IMR-90 (cell line): ENCODE results near the gene PVALEF. TPM values are rescaled to one million over a fixed set of nuclear protein-coding genes. Genes with fewer than 3 reads are reported as not detected.

ENCODE experiments used
- ATAC-seq: fragments of 200-7000 bp; cut with Tn5 transposase; 2 replicates; pipeline ENCODE4 v1.9.1; 2020; ENCODE audit warnings: low read depth, mild to moderate bottlenecking, moderate library complexity
- BruUV-seq: library from RNA; stranded (reverse); fragments of 400-500 nt; replicated peaks from 2 replicates; lab custom pipeline; 2021; lab: Mats Ljungman, UMichigan
- CTCF ChIA-PET: fragments of 300-600 bp; formaldehyde crosslinking; extraction: SDS; loops from one replicate; lab custom pipeline; 2021; ENCODE audit warnings: antibody characterized with exemption; lab: Yijun Ruan, JAX
- POLR2A ChIA-PET: fragments of 300-600 bp; sonication (Branson Sonifier 250); formaldehyde crosslinking; loops from one replicate; lab custom pipeline; 2022; ENCODE audit warnings: antibody characterized with exemption; ENCODE audit not compliant: unreplicated experiment; lab: Charles Lee
- DNase-seq: peaks from one replicate; pipeline ENCODE4 v3.0.0; 2013
- H2AFZ ChIP-seq: replicated peaks from 2 replicates; pipeline ENCODE3; 2013; ENCODE audit warnings: low read length, mild to moderate bottlenecking; ENCODE audit not compliant: poor library complexity
- H2AK5ac ChIP-seq: 2 replicates; pipeline ENCODE4 v1.6.1; 2013; ENCODE audit warnings: low read depth, low read length, inconsistent platforms
- H2AK9ac ChIP-seq: replicated peaks from 2 replicates; pipeline ENCODE3; 2013; ENCODE audit warnings: mild to moderate bottlenecking, low read depth, low read length, moderate library complexity; ENCODE audit not compliant: poor library complexity
- H2BK120ac ChIP-seq: 2 replicates; pipeline ENCODE4 v1.6.1; 2013; ENCODE audit warnings: low read depth, low read length, inconsistent platforms
- H2BK15ac ChIP-seq: 3 replicates; pipeline ENCODE4 v1.6.1; 2013; ENCODE audit warnings: low read depth, low read length, inconsistent platforms
- H2BK20ac ChIP-seq: 2 replicates; pipeline ENCODE4 v1.6.1; 2013; ENCODE audit warnings: low read depth, mild to moderate bottlenecking, inconsistent platforms, low read length, moderate library complexity
- H2BK5ac ChIP-seq: 2 replicates; pipeline ENCODE4 v1.6.1; 2013; ENCODE audit warnings: mild to moderate bottlenecking, low read depth, low read length, inconsistent platforms; ENCODE audit not compliant: poor library complexity, severe bottlenecking
- H3K14ac ChIP-seq: replicated peaks from 2 replicates; pipeline ENCODE4 v1.6.1; 2013; ENCODE audit warnings: low read depth, low read length, inconsistent platforms
- H3K18ac ChIP-seq: 2 replicates; pipeline ENCODE4 v1.6.1; 2013; ENCODE audit warnings: low read depth, low read length, control low read depth
- H3K23ac ChIP-seq: 2 replicates; pipeline ENCODE4 v1.6.1; 2013; ENCODE audit warnings: low read depth, low read length, inconsistent platforms
- H3K27ac ChIP-seq: 2 replicates; pipeline ENCODE4 v1.5.1; 2013; ENCODE audit warnings: mild to moderate bottlenecking, control low read depth, low read length; ENCODE audit not compliant: insufficient read depth
- H3K27me3 ChIP-seq: 2 replicates; pipeline ENCODE4 v1.6.1; 2013; ENCODE audit warnings: low read length; ENCODE audit not compliant: control insufficient read depth, insufficient read depth
- H3K36me3 ChIP-seq: 2 replicates; pipeline ENCODE4 v1.6.1; 2013; ENCODE audit warnings: low read length, mixed read lengths; ENCODE audit not compliant: control insufficient read depth, insufficient read depth
- H3K4ac ChIP-seq: 2 replicates; pipeline ENCODE4 v1.6.1; 2013; ENCODE audit warnings: low read depth, low read length, inconsistent platforms
- H3K4me1 ChIP-seq: 2 replicates; pipeline ENCODE4 v1.6.1; 2013; ENCODE audit warnings: low read length, mixed read lengths; ENCODE audit not compliant: control insufficient read depth, insufficient read depth
- H3K4me2 ChIP-seq: 2 replicates; pipeline ENCODE4 v1.6.1; 2013; ENCODE audit warnings: low read depth, mild to moderate bottlenecking, control low read depth, low read length, moderate library complexity
- H3K4me3 ChIP-seq: 2 replicates; pipeline ENCODE4 v1.5.1; 2013; ENCODE audit warnings: low read depth, mild to moderate bottlenecking, control low read depth, low read length, moderate library complexity; ENCODE audit not compliant: insufficient read depth
- H3K56ac ChIP-seq: 2 replicates; pipeline ENCODE4 v1.6.1; 2013; ENCODE audit warnings: low read length, inconsistent platforms; ENCODE audit not compliant: insufficient read depth; ENCODE audit errors: extremely low read depth
- H3K79me1 ChIP-seq, 2 experiments: 2 replicates each; pipeline ENCODE4 v1.6.1; 2013; ENCODE audit warnings: low read length in 2 of 2, inconsistent platforms in 1 of 2, low read depth in 1 of 2
- H3K9ac ChIP-seq: 2 replicates; pipeline ENCODE4 v1.6.1; 2013; ENCODE audit warnings: low read depth, low read length, control low read depth
- H3K9me1 ChIP-seq: 2 replicates; pipeline ENCODE4 v1.6.1; 2013; ENCODE audit warnings: low read length, inconsistent platforms; ENCODE audit not compliant: insufficient read depth
- H3K9me3 ChIP-seq: 2 replicates; pipeline ENCODE4 v1.6.1; 2013; ENCODE audit warnings: low read length; ENCODE audit not compliant: control insufficient read depth, insufficient read depth
- H4K20me1 ChIP-seq: 2 replicates; pipeline ENCODE4 v1.6.1; 2013; ENCODE audit warnings: low read length, inconsistent platforms; ENCODE audit not compliant: insufficient read depth
- H4K5ac ChIP-seq: 2 replicates; pipeline ENCODE4 v1.6.1; 2013; ENCODE audit warnings: mild to moderate bottlenecking, low read depth, low read length, control low read depth
- H4K8ac ChIP-seq, 2 experiments: 2 replicates each; pipeline ENCODE4 v1.6.1; 2013; ENCODE audit warnings: low read depth in 2 of 2, low read length in 2 of 2, control low read depth in 1 of 2, inconsistent platforms in 1 of 2
- H4K91ac ChIP-seq: 2 replicates; pipeline ENCODE4 v1.6.1; 2013; ENCODE audit warnings: low read depth, low read length, inconsistent platforms; ENCODE audit not compliant: insufficient read depth
- BHLHE40 ChIP-seq: fragments of 150-350 bp; IDR thresholded peaks from 2 replicates; pipeline ENCODE4 v1.6.1; 2016; ENCODE audit warnings: mild to moderate bottlenecking, low read depth, low read length
- CEBPB ChIP-seq: IDR thresholded peaks from 2 replicates; pipeline ENCODE4 v1.6.1; 2012; ENCODE audit warnings: low read depth, low read length, improper control_type of control experiment
- CHD1 ChIP-seq: IDR thresholded peaks from 2 replicates; pipeline ENCODE4 v1.6.1; 2012; ENCODE audit warnings: low read depth, low read length, improper control_type of control experiment
- CTCF ChIP-seq: conservative IDR thresholded peaks from 2 replicates; pipeline ENCODE4 v1.5.1; 2012; ENCODE audit warnings: mild to moderate bottlenecking, low read depth, low read length, improper control_type of control experiment
- FOS ChIP-seq: fragments of 150-350 bp; IDR thresholded peaks from 2 replicates; pipeline ENCODE4 v1.6.1; 2016; ENCODE audit warnings: low read depth, low read length
- MAFK ChIP-seq: IDR thresholded peaks from 2 replicates; pipeline ENCODE4 v1.6.1; 2012; ENCODE audit warnings: low read depth, low read length, improper control_type of control experiment
- MAZ ChIP-seq: IDR thresholded peaks from 2 replicates; pipeline ENCODE4 v1.6.1; 2012; ENCODE audit warnings: low read depth, mild to moderate bottlenecking, low read length, improper control_type of control experiment, moderate library complexity, borderline replicate concordance
- MXI1 ChIP-seq: IDR thresholded peaks from 2 replicates; pipeline ENCODE4 v1.6.1; 2012; ENCODE audit warnings: low read depth, mild to moderate bottlenecking, low read length, moderate library complexity, borderline replicate concordance
- NFE2L2 ChIP-seq: fragments of 150-350 bp; IDR thresholded peaks from 2 replicates; pipeline ENCODE4 v1.6.1; 2016; ENCODE audit warnings: low read depth, mild to moderate bottlenecking, low read length
- POLR2A ChIP-seq: IDR thresholded peaks from 2 replicates; pipeline ENCODE4 v1.6.1; 2012; ENCODE audit warnings: mild to moderate bottlenecking, low read depth, low read length
- RAD21 ChIP-seq: IDR thresholded peaks from 2 replicates; pipeline ENCODE4 v1.6.1; 2012; ENCODE audit warnings: low read length, improper control_type of control experiment
- RCOR1 ChIP-seq: IDR thresholded peaks from 2 replicates; pipeline ENCODE4 v1.6.1; 2012; ENCODE audit warnings: mild to moderate bottlenecking, low read length, improper control_type of control experiment; ENCODE audit not compliant: insufficient replicate concordance
- RFX5 ChIP-seq: IDR thresholded peaks from 2 replicates; pipeline ENCODE4 v1.8.0; 2012; ENCODE audit warnings: low read depth, mild to moderate bottlenecking, low read length, moderate library complexity
- SMC3 ChIP-seq: fragments of 150-350 bp; IDR thresholded peaks from 2 replicates; pipeline ENCODE4 v1.6.1; 2016; ENCODE audit warnings: low read depth, mild to moderate bottlenecking, antibody characterized with exemption, low read length, moderate library complexity
- WGBS, 2 experiments: methylation state at CpG; one replicate each; pipeline versions ENCODE4 v1.1.5 to v1.1.7; 2013; ENCODE audit warnings: missing lambda C conversion rate in 2 of 2; ENCODE audit not compliant: insufficient read length in 1 of 2; ENCODE audit errors: extremely low coverage in 2 of 2; 5-methylcytosine and 5-hydroxymethylcytosine counted together
- dilution Hi-C: fragments of 300-500 bp; cut with HindIII; formaldehyde crosslinking; loops from one replicate; pipeline ENCODE4 v1.14.3; 2018; ENCODE audit warnings: low sequenced_read_pairs; ENCODE audit not compliant: unreplicated experiment
- in situ Hi-C: fragments of 300-500 bp; cut with MboI; formaldehyde crosslinking; loops from 3 replicates; pipeline ENCODE4 v1.14.3; 2019; ENCODE audit warnings: low sequenced_read_pairs, inconsistent platforms, mixed read lengths
- intact Hi-C: fragments of 100-400 bp; cut with micrococcal nuclease; formaldehyde crosslinking; loops from 2 replicates; pipeline ENCODE4 v1.10.0; 2022
- polyA plus RNA-seq, 3 experiments: library from polyadenylated mRNA; depleted of rRNA; stranded (reverse); fragments of >200 nt; gene quantifications; 2 replicates each; pipeline ENCODE4 v1.2.3, GENCODE V29; 2012; ENCODE audit warnings: low replicate concordance in 1 of 3
- total RNA-seq: library from RNA; depleted of rRNA; stranded (reverse); fragments of >200 nt; gene quantifications from 2 replicates; pipeline ENCODE4 v1.2.3, GENCODE V29; 2012
- TF ChIP-seq, protein P1 (sequence below): fragments of 150-350 bp; IDR thresholded peaks from 2 replicates; pipeline ENCODE4 v1.6.1; 2017; ENCODE audit warnings: mild to moderate bottlenecking, antibody characterized with exemption, low read length, low read depth
- TF ChIP-seq, protein P2 (sequence below): fragments of 150-350 bp; IDR thresholded peaks from 2 replicates; pipeline ENCODE4 v1.6.1; 2016; ENCODE audit warnings: low read depth, mild to moderate bottlenecking, low read length, moderate library complexity, borderline replicate concordance

Gene PVALEF
- total and polyA plus RNA-seq, 2 of the 4 experiments (the other 2 are of a cell fraction) = not detected

DNA sequence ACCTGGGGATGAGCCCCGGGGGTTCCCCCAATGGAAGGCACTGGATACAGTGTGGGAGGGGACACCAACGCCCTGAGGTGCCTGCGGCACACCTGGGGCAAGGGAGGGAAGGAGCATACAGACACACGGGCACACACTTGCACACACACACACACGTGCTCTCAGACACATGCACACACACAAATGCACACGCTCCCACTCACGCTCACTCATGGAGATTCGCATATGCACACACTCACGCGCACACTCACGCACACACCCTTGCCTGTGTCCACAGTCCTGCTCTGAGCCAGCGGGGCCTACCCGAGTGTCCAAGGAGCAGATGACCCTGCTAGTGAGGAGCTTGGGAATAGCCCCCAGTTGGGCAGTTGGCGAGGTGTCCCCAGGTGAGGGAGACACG lies 16.7 kb upstream of the PVALEF start:
- Histone ChIP-seq H4K91ac (no peak overlapping the region), H2AK5ac (no peak overlapping the region), H3K27ac (no peak overlapping the region), H3K23ac (no peak overlapping the region), H2BK5ac (no peak overlapping the region), H4K20me1 (no peaks in the 10 kb centered on the region), H2AK9ac (no peak overlapping the region), H3K79me1 (no peaks in the 10 kb centered on the region), H3K36me3 (no peaks in the 10 kb centered on the region), H3K9me3 (no peaks in the 10 kb centered on the region), H3K27me3 (peaks cover 29% of the 10 kb centered on the region), H2BK20ac (no peak overlapping the region), H3K9ac (no peak overlapping the region), H3K4me1 (no peaks in the 10 kb centered on the region), H2BK120ac (no peak overlapping the region), H3K4me2 (no peak overlapping the region), H4K5ac (no peak overlapping the region), H4K8ac (no peak overlapping the region), H2AFZ (no peak overlapping the region), H3K4me3 (no peak overlapping the region), H3K9me1 (no peaks in the 10 kb centered on the region), H3K14ac (no peak overlapping the region), H3K56ac (no peak overlapping the region), H3K18ac (no peak overlapping the region), H3K4ac (no peak overlapping the region), H2BK15ac (no peak overlapping the region)
- dilution Hi-C loops (no loop called here), intact Hi-C loops (no loop called here), in situ Hi-C loops (no loop called here)
- WGBS, 2 experiments = 79% methylated on average over 2 of the region's 15 CpGs; no CpG with 5 or more reads in 1 of the 2 experiments
- TF ChIP-seq NFE2L2 (no peak), POLR2A (no peak), RFX5 (no peak), RAD21 (no peak), RCOR1 (no peak), BHLHE40 (no peak), FOS (no peak), SMC3 (no peak), CHD1 (no peak), CTCF (no peak), CEBPB (no peak), MAFK (no peak), MXI1 (no peak), MAZ (no peak)
- TF ChIP-seq, protein P1, sequence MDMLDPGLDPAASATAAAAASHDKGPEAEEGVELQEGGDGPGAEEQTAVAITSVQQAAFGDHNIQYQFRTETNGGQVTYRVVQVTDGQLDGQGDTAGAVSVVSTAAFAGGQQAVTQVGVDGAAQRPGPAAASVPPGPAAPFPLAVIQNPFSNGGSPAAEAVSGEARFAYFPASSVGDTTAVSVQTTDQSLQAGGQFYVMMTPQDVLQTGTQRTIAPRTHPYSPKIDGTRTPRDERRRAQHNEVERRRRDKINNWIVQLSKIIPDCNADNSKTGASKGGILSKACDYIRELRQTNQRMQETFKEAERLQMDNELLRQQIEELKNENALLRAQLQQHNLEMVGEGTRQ = no peak
- TF ChIP-seq, protein P2, sequence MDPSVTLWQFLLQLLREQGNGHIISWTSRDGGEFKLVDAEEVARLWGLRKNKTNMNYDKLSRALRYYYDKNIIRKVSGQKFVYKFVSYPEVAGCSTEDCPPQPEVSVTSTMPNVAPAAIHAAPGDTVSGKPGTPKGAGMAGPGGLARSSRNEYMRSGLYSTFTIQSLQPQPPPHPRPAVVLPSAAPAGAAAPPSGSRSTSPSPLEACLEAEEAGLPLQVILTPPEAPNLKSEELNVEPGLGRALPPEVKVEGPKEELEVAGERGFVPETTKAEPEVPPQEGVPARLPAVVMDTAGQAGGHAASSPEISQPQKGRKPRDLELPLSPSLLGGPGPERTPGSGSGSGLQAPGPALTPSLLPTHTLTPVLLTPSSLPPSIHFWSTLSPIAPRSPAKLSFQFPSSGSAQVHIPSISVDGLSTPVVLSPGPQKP = no peak
- BruUV-seq = no TSS peak
- ATAC-seq = no peak
- CTCF ChIA-PET = no interaction called here
- no peak for DNase-seq
- POLR2A ChIA-PET = interaction anchor here (0.6 kb wide), 1 partner anchor 19 kb away, joined by 3 read pairs; no protein-coding TSS in a partner anchor
